ENCODE data around the gene PTBP1. TPM values are rescaled to one million over a fixed set of nuclear protein-coding genes. Genes with fewer than 3 reads are reported as not detected.

The PTBP1 gene
- total RNA-seq, 2 experiments from 2014 or later = 315 to 479 TPM

DNA sequence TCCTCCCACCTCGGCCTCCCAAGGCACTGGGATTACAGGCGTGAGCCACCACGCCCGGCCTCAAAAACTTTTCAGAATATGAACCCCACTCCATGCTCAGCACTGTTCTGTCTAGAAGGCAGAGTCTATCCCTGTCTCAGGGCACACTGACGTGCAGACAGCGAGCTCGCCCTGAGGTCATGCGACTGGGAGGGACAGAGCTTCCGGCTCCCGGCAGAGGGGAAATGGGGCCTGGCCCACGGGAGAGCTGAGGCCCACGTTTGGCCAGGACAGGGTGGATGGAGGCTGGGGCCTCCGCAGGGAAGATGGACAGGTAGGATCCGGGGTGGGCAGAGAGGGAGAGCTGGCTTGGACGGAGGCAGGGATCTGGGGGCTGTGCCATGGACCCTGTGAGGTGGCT lies 27.6 kb downstream of the PTBP1 start:
- no TSS peak for BruUV-seq (replicated peaks)
- H3K27ac ChIP-seq (ENCODE audit: low read depth, low read length, poor library complexity, severe bottlenecking) = no peak overlapping the region
- no peaks in the 10 kb centered on the region for H4K20me1 ChIP-seq (ENCODE audit: insufficient read depth, low read length)
- no peaks in the 10 kb centered on the region for H3K9me3 ChIP-seq (ENCODE audit: low read length)
- ChIA-PET CTCF (ENCODE audit: unreplicated experiment) (no interaction called here), POLR2A (no interaction called here)
- no peak overlapping the region for H3K4me3 ChIP-seq (ENCODE audit: low read depth, low read length, poor library complexity, severe bottlenecking)
- no peaks in the 10 kb centered on the region for H3K4me1 ChIP-seq (ENCODE audit: insufficient read depth, low read length, poor library complexity, severe bottlenecking)
- TF ChIP-seq, protein P1, sequence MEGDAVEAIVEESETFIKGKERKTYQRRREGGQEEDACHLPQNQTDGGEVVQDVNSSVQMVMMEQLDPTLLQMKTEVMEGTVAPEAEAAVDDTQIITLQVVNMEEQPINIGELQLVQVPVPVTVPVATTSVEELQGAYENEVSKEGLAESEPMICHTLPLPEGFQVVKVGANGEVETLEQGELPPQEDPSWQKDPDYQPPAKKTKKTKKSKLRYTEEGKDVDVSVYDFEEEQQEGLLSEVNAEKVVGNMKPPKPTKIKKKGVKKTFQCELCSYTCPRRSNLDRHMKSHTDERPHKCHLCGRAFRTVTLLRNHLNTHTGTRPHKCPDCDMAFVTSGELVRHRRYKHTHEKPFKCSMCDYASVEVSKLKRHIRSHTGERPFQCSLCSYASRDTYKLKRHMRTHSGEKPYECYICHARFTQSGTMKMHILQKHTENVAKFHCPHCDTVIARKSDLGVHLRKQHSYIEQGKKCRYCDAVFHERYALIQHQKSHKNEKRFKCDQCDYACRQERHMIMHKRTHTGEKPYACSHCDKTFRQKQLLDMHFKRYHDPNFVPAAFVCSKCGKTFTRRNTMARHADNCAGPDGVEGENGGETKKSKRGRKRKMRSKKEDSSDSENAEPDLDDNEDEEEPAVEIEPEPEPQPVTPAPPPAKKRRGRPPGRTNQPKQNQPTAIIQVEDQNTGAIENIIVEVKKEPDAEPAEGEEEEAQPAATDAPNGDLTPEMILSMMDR (conservative IDR thresholded peaks at IDR 0.05; ENCODE audit: low read length) = no peak
- TF ChIP-seq EZH2phosphoT487 (IDR thresholded peaks at IDR 0.05; ENCODE audit: borderline replicate concordance, low read depth, low read length) = no peak
- no peak for DNase-seq (ENCODE audit: low spot score)
- H3K79me2 ChIP-seq (ENCODE audit: insufficient read depth, low read depth, low read length) = no peaks in the 10 kb centered on the region
- no peak overlapping the region for H3K4me2 ChIP-seq (ENCODE audit: low read length)
- no peaks in the 10 kb centered on the region for H3K9me2 ChIP-seq (ENCODE audit: insufficient read depth, low read length)
- no peaks in the 10 kb centered on the region for H3K36me3 ChIP-seq (ENCODE audit: insufficient read depth, low read length)
- no peak overlapping the region for H2AFZ ChIP-seq (ENCODE audit: low read length)
- intact Hi-C loops (cut with micrococcal nuclease; ENCODE audit: unreplicated experiment) = no loop called here

DNA sequence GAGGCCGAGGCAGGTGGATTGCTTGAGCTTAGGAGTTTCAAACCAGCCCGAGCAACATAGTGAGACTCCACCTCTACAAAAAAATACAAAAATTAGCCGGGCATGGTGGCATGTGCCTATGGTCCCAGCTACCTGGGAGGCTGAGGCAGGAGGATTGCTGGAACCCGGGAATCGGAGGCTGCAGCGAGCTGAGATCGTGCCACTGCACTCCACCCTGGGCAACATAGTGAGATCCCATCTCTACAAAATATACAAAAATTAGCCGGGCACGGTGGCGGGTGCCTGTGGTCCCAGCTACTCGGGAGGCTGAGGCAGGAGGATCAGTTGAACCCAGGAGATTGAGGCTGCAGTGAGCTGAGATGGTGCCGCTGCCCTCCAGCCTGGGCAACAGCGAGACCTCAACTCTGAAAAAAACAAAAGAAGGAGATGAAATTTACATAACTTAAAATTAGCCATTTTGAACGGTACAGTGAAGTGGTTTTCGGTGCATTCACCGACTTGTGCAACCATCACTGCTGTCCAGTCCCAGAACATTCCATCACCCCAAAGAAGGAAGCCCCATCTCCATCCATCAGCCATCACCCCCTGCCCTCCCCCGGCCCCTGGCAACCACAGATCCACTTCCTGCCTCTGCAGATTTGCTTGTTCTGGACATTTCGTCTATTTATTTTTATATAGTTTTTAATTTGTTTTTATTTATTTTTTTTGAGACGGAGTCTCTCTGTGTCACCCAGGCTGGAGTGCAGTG lies 28.8 kb downstream of the PTBP1 start:
- Histone ChIP-seq H3K4me1 (ENCODE audit: insufficient read depth, low read length, poor library complexity, severe bottlenecking) (no peaks in the 10 kb centered on the region), H3K36me3 (ENCODE audit: insufficient read depth, low read length) (no peaks in the 10 kb centered on the region), H3K9me3 (ENCODE audit: low read length) (no peaks in the 10 kb centered on the region), H4K20me1 (ENCODE audit: insufficient read depth, low read length) (no peaks in the 10 kb centered on the region), H3K27ac (ENCODE audit: low read depth, low read length, poor library complexity, severe bottlenecking) (no peak overlapping the region), H2AFZ (ENCODE audit: low read length) (no peak overlapping the region), H3K79me2 (ENCODE audit: insufficient read depth, low read depth, low read length) (no peaks in the 10 kb centered on the region), H3K9me2 (ENCODE audit: insufficient read depth, low read length) (no peaks in the 10 kb centered on the region), H3K4me2 (ENCODE audit: low read length) (no peak overlapping the region), H3K4me3 (ENCODE audit: low read depth, low read length, poor library complexity, severe bottlenecking) (no peak overlapping the region)
- DNase-seq (ENCODE audit: low spot score) = no peak
- BruUV-seq (replicated peaks) = no TSS peak
- POLR2A ChIA-PET = no interaction called here
- TF ChIP-seq EZH2phosphoT487 (IDR thresholded peaks at IDR 0.05; ENCODE audit: borderline replicate concordance, low read depth, low read length) = no peak
- TF ChIP-seq, protein P1 (conservative IDR thresholded peaks at IDR 0.05; ENCODE audit: low read length) = no peak
- CTCF ChIA-PET (ENCODE audit: unreplicated experiment) = no interaction called here
- intact Hi-C loops (cut with micrococcal nuclease; ENCODE audit: unreplicated experiment) = no loop called here

DNA sequence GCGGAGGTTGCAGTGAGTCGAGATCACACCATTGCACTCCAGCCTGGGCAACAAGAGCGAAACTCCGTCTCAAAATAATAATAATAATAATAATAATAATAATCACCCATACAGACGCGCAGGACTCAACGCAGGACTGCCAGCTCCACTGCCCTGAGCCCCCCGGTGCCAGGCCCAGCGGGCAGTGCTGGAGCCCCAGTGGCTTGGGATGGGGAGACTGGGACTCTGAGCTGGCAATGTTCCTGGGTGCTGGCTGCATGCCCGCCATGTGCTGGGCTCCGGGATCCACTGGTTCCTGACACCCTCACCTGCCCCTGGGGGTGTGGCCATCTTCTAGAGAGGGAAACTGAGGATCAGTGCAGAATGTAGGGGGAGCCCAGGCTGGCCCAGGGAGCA lies 30.1 kb downstream of the PTBP1 start:
- no peaks in the 10 kb centered on the region for H3K4me1 ChIP-seq (ENCODE audit: insufficient read depth, low read length, poor library complexity, severe bottlenecking)
- no peak for TF ChIP-seq EZH2phosphoT487 (IDR thresholded peaks at IDR 0.05; ENCODE audit: borderline replicate concordance, low read depth, low read length)
- TF ChIP-seq, protein P1 (conservative IDR thresholded peaks at IDR 0.05; ENCODE audit: low read length) = no peak
- H3K9me2 ChIP-seq (ENCODE audit: insufficient read depth, low read length) = no peaks in the 10 kb centered on the region
- no peaks in the 10 kb centered on the region for H3K9me3 ChIP-seq (ENCODE audit: low read length)
- POLR2A ChIA-PET = no interaction called here
- H4K20me1 ChIP-seq (ENCODE audit: insufficient read depth, low read length) = no peaks in the 10 kb centered on the region
- H3K36me3 ChIP-seq (ENCODE audit: insufficient read depth, low read length) = no peaks in the 10 kb centered on the region
- BruUV-seq (replicated peaks) = no TSS peak
- H3K27ac ChIP-seq (ENCODE audit: low read depth, low read length, poor library complexity, severe bottlenecking) = no peak overlapping the region
- H3K4me3 ChIP-seq (ENCODE audit: low read depth, low read length, poor library complexity, severe bottlenecking) = no peak overlapping the region
- no peak for DNase-seq (ENCODE audit: low spot score)
- CTCF ChIA-PET (ENCODE audit: unreplicated experiment) = no interaction called here
- H3K79me2 ChIP-seq (ENCODE audit: insufficient read depth, low read depth, low read length) = no peaks in the 10 kb centered on the region
- intact Hi-C loops (cut with micrococcal nuclease; ENCODE audit: unreplicated experiment) = no loop called here
- no peak overlapping the region for H2AFZ ChIP-seq (ENCODE audit: low read length)
- H3K4me2 ChIP-seq (ENCODE audit: low read length) = no peak overlapping the region

Data from OCI-LY7 (cell line).